ENCODE measurements around the gene TRIOBP. TPM values are rescaled to one million over a fixed set of nuclear protein-coding genes. Genes with fewer than 3 reads are reported as not detected.

TRIOBP gene
- total RNA-seq, 1 experiment from 2014 or later = 28.7 TPM

GRCh38 chr22:37686002-37686982, 10.6 kb upstream of the TRIOBP start, which contains the start of gene NOL12:
Gene NOL12 (plus strand): TSS chr22:37686343. CDS start chr22:37686393, 50 bp downstream.
- intact Hi-C loops (cut with micrococcal nuclease; ENCODE audit: unreplicated experiment) = no loop called here
- TSS peak; percentile 64 for BruUV-seq (replicated peaks)
- Histone ChIP-seq H3K36me3 (ENCODE audit: insufficient read depth, low read length, poor library complexity, severe bottlenecking) (peaks cover 21% of the 10 kb centered on the region), H3K27me3 (replicated peaks; ENCODE audit: insufficient read depth, low read depth, low read length, poor library complexity) (no peaks in the 10 kb centered on the region), H3K4me1 (ENCODE audit: insufficient read depth, low read length, poor library complexity, severe bottlenecking) (peaks cover 7% of the 10 kb centered on the region), H3K4me3 (ENCODE audit: low read depth, low read length, poor library complexity, severe bottlenecking) (peak within 1 kb of the TSS; percentile 92), H3K27ac (ENCODE audit: low read depth, low read length, poor library complexity, severe bottlenecking) (peak within 1 kb of the TSS; percentile 89), H3K9me3 (ENCODE audit: low read depth, low read length, poor library complexity, severe bottlenecking) (no peaks in the 10 kb centered on the region)
- POLR2A ChIA-PET (ENCODE audit: low non-redundant PET) = no interaction called here
- CTCF ChIA-PET = interaction anchor here (0.6 to 2.1 kb wide), 3 partner anchors 44 to 94 kb away, joined by 3 to 6 read pairs (median 4); no protein-coding TSS in a partner anchor
- DNase-seq (ENCODE audit: low spot score) = peak; percentile 93
- TF ChIP-seq, protein P1, sequence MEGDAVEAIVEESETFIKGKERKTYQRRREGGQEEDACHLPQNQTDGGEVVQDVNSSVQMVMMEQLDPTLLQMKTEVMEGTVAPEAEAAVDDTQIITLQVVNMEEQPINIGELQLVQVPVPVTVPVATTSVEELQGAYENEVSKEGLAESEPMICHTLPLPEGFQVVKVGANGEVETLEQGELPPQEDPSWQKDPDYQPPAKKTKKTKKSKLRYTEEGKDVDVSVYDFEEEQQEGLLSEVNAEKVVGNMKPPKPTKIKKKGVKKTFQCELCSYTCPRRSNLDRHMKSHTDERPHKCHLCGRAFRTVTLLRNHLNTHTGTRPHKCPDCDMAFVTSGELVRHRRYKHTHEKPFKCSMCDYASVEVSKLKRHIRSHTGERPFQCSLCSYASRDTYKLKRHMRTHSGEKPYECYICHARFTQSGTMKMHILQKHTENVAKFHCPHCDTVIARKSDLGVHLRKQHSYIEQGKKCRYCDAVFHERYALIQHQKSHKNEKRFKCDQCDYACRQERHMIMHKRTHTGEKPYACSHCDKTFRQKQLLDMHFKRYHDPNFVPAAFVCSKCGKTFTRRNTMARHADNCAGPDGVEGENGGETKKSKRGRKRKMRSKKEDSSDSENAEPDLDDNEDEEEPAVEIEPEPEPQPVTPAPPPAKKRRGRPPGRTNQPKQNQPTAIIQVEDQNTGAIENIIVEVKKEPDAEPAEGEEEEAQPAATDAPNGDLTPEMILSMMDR (conservative IDR thresholded peaks at IDR 0.05; ENCODE audit: low read depth, low read length) = no peak
- TF ChIP-seq EZH2 (IDR thresholded peaks at IDR 0.05; ENCODE audit: borderline replicate concordance, low read depth, low read length, poor library complexity, severe bottlenecking) = no peak

- no TSS peak for BruUV-seq (replicated peaks)
- H3K9me3 ChIP-seq (ENCODE audit: low read depth, low read length, poor library complexity, severe bottlenecking) = no peaks in the 10 kb centered on the region
- DNase-seq (ENCODE audit: low spot score) = no peak
- TF ChIP-seq EZH2 (IDR thresholded peaks at IDR 0.05; ENCODE audit: borderline replicate concordance, low read depth, low read length, poor library complexity, severe bottlenecking) = no peak
- TF ChIP-seq, protein P1 (conservative IDR thresholded peaks at IDR 0.05; ENCODE audit: low read depth, low read length) = no peak
- POLR2A ChIA-PET (ENCODE audit: low non-redundant PET) = no interaction called here
- H3K27me3 ChIP-seq (replicated peaks; ENCODE audit: insufficient read depth, low read depth, low read length, poor library complexity) = no peaks in the 10 kb centered on the region
- H3K36me3 ChIP-seq (ENCODE audit: insufficient read depth, low read length, poor library complexity, severe bottlenecking) = peaks cover 26% of the 10 kb centered on the region
- H3K4me3 ChIP-seq (ENCODE audit: low read depth, low read length, poor library complexity, severe bottlenecking) = no peak overlapping the region
- H3K4me1 ChIP-seq (ENCODE audit: insufficient read depth, low read length, poor library complexity, severe bottlenecking) = peaks cover 7% of the 10 kb centered on the region
- no peak overlapping the region for H3K27ac ChIP-seq (ENCODE audit: low read depth, low read length, poor library complexity, severe bottlenecking)
- CTCF ChIA-PET = no interaction called here
- intact Hi-C loops (cut with micrococcal nuclease; ENCODE audit: unreplicated experiment) = no loop called here
These were observed 6.4 kb upstream of the TRIOBP start for GRCh38 chr22:37690407-37690806.

GRCh38 chr22:37690901-37691504, 5.8 kb upstream of the TRIOBP start:
- no TSS peak for BruUV-seq (replicated peaks)
- intact Hi-C loops (cut with micrococcal nuclease; ENCODE audit: unreplicated experiment) = no loop called here
- ChIA-PET CTCF (no interaction called here), POLR2A (ENCODE audit: low non-redundant PET) (no interaction called here)
- no peaks in the 10 kb centered on the region for H3K27me3 ChIP-seq (replicated peaks; ENCODE audit: insufficient read depth, low read depth, low read length, poor library complexity)
- no peak overlapping the region for H3K27ac ChIP-seq (ENCODE audit: low read depth, low read length, poor library complexity, severe bottlenecking)
- no peaks in the 10 kb centered on the region for H3K9me3 ChIP-seq (ENCODE audit: low read depth, low read length, poor library complexity, severe bottlenecking)
- H3K36me3 ChIP-seq (ENCODE audit: insufficient read depth, low read length, poor library complexity, severe bottlenecking) = peaks cover 26% of the 10 kb centered on the region
- no peak for DNase-seq (ENCODE audit: low spot score)
- no peak overlapping the region for H3K4me3 ChIP-seq (ENCODE audit: low read depth, low read length, poor library complexity, severe bottlenecking)
- H3K4me1 ChIP-seq (ENCODE audit: insufficient read depth, low read length, poor library complexity, severe bottlenecking) = peaks cover 7% of the 10 kb centered on the region
- no peak for TF ChIP-seq EZH2 (IDR thresholded peaks at IDR 0.05; ENCODE audit: borderline replicate concordance, low read depth, low read length, poor library complexity, severe bottlenecking)
- TF ChIP-seq, protein P1 (conservative IDR thresholded peaks at IDR 0.05; ENCODE audit: low read depth, low read length) = no peak
